Lung microvascular endothelial cell (primary cell): Measurements from ENCODE around the gene NIM1K. TPM values are rescaled to one million over a fixed set of nuclear protein-coding genes. Genes with fewer than 3 reads are reported as not detected.
"Not testable (repeated sequence)": the region's sequence is repeated elsewhere in the genome, so short reads cannot be mapped to it uniquely, and the experiment has no call there.

Experiments used
- DNase-seq, 2 donors: peaks; one replicate each; pipeline versions ENCODE4 v3.0.0 to v3.0.0-alpha.2; 2010; ENCODE audit warnings: low read depth in 2 of 2
- total RNA-seq: library from RNA; depleted of rRNA; stranded (reverse); fragments of >200 nt; gene quantifications from 2 replicates; pipeline ENCODE4 v1.2.1, GENCODE V29; 2014

Gene NIM1K
- under 0.01 TPM in 1 of 2 replicates, not detected in the other for total RNA-seq

GRCh38 chr5:43191740-43192557 is at the start of gene NIM1K:
Gene NIM1K (plus strand): TSS chr5:43192225. CDS start chr5:43245776, 53,551 bp downstream.
- peak in 1 of 2 donors; percentile 26 for DNase-seq

DNA sequence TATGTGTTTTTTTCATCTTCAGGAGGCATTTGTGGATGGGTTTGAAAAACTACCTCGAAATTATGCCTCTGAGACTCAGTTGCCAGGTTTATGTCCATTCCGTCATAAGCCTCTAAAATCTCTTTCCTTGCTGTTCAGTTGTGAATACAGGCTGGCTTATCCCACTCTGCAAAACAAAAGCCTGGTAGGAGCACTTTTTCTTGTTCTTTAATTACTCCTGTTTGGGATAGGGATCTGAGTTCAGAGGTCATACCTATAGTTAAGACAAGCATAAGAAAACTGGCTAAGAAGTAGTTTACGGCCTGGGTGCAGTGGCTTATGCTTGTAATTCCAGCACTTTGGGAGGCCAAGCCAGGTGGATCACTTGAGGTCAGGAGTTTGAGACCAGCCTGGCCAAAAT is 47.0 kb upstream of the NIM1K start:
- no peak for DNase-seq

DNA sequence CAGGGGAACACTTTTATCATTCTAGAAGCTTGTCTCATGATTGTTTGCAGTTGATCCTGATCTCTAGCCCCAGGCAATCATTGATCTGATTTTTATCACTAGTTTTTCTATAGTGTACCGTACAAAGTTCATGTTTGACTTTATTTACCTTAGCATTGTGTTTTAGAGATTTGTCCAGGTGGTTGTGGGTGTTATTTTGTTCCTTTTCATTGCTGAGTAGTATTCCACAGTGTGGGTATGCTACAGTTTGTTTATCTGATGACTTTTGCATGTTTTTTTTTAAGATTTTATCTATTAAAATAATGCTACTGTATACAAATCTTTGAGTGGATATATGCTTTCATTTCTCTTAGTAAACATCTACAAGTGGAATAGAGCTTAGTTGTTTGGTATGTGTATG is 45.1 kb upstream of the NIM1K start:
- no peak for DNase-seq

DNA sequence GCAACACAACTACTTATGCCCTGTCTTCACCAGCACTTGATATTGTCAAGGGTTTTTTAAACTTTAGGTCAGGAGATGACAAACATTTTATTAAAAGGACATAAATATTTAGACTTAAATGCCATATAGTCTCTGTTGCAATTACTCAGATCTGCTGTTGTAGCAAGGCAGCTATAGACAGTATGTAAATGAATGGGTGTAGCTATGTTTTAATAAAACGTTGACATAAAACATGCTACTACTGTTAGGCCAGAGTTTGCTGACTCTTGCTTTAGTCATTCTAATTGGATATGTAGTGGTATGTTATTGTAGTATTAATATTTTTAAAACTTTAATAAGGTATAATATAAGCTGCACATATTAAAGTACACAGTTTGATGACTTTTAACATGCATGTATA is 43.6 kb upstream of the NIM1K start:
- DNase-seq, result no peak

DNA sequence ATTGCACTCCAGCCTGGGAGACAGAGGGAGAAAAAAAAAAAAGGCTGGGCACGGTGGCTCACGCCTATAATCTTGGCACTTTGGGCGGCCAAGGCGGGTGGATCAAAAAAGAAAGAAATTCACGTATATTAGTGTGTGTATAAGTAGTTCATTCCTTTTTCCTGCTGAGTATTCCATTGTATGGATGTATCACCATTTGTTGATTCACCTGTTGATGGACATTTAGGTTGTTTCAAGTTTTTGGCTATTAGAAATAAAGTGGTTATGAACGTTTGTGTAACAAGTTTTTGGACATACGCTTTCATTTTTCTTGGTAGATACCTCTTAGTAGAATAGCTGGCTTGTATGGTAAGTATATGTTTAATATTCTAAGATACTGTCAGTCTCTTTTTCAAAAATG is 42.8 kb upstream of the NIM1K start:
- no peak for DNase-seq

DNA sequence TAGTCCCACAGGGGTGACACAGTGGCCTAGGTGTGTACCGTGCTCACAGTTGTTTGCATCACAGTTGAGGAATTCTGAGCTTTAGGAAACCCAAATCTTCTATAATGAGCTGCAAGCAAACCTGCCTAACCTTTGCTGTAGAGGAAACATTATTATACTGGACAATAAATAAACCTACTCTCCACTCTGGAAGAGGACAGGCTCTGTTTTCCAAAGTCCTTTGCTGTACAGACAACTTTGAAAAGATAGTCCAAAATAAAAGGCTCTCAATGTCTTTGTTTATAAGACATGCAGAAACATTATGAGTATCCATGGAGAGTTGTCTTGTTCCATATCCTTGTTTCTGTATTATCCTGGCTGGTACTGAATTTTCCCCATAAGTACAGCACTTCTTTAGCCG is 42.0 kb upstream of the NIM1K start:
- DNase-seq, result no peak

DNA sequence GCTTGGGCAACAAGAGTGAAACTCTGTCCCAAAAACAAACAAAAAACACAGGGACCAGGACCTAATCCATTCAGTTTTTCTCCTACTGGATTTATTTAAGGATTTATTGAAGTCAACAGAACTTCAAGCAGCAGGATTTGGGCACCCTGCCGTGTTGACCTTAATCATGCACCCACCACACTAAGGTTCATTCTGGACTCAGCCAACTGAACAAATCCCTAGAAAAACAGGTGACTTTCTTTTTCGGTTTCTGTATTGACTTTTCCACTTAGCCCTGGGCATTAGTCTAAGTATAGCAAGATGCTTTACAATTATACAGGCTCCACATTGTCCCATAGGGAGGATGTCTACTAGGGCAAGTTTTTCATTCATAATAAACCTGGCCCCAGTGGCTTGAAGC is 41.3 kb upstream of the NIM1K start:
- no peak for DNase-seq

DNA sequence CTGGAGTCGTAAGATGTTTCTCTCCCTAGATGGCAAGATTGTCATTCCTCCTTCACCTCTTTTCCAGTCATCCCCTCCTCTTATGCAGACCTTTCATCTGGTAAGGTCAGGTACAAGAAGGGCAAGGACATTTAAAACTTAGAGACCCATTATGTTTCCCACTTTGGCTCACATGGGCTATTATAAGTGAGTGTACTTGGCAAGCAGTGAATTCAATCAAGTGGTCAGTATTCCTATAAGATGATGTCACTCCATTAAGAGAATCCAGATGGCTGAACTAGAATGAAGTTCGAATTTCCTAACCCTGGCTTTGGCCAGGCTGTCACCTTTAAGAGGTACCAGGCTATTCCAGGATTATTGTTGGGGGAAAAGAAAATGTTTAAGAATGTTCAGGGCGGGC is 39.1 kb upstream of the NIM1K start:
- no peak for DNase-seq

DNA sequence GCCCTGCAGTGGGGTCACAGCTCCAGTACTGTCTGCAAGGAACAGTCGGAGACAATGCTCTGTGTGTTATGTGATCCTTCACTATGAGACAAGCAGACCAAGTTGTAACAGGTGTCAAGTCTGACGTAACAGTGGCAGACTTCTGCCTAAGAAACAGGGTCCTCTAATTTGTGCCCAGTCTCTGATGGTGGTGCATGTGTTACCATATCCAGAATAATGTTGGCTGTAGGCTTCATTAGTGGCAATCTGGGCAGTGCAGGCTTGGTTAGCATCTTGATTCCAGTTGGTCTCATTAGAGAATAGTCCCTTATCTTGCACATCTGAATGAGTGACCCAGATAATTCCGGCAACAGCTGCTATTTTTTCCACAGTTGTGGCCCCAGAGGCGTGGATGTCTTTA is 37.6 kb upstream of the NIM1K start:
- no peak for DNase-seq

DNA sequence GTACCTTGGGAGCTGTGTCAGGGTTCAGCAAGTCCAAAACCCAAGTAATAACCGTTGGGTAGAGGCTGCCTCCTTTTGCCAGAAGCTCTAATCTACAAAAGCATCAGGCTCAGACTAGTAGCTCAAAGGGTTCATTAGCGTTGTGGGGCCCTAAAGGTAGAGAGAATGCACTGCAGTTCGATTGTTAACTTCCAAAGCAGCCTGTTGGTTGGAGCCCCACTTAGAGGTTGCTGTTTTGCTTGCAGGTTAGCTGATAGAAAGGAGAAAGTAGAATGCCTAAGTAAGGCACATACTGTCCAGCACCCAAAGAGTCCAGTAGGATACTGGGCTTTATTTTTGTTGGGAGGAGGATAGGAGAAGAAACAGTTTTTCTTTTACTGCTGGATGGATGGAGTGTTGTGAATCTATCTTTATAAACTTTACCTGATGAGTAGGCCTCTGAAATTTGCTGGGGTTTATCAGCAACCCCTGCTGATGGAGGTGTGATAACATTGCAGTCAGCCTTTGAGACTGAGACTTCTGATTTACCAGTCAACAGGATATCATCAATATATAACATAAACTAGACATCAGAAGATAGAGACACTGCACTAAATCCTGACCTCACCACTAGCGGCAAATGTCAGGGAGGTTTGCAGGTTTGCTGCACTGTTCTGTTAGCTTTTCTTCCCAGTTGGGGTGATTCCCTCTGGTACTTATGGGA is 36.5 kb upstream of the NIM1K start:
- no peak for DNase-seq

- DNase-seq, result peak in 1 of 2 donors; percentile 53
Observed at GRCh38 chr5:43156388-43156787, 35.6 kb upstream of the NIM1K start.

GRCh38 chr5:43157068-43157467 is 35.0 kb upstream of the NIM1K start:
- DNase-seq, result no peak

DNA sequence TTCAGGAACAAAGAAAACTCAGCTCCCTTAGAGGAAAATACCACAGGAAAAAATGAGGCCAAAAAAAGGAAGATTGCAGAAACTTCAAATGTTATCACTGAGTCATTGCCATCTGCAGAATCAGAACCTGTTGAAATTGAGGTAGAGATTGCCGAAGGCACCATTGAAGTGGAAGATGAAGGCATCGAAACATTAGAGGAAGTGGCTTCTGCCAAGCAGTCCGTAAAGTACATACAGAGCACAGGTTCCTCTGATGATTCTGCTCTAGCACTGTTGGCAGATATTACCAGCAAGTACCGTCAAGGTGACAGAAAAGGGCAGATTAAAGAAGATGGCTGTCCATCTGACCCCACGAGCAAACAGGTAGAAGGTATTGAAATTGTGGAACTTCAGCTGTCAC is 30.8 kb upstream of the NIM1K start:
- no peak for DNase-seq

- DNase-seq, result not testable (repeated sequence)
Observed at GRCh38 chr5:43164801-43165200, 27.2 kb upstream of the NIM1K start.

DNA sequence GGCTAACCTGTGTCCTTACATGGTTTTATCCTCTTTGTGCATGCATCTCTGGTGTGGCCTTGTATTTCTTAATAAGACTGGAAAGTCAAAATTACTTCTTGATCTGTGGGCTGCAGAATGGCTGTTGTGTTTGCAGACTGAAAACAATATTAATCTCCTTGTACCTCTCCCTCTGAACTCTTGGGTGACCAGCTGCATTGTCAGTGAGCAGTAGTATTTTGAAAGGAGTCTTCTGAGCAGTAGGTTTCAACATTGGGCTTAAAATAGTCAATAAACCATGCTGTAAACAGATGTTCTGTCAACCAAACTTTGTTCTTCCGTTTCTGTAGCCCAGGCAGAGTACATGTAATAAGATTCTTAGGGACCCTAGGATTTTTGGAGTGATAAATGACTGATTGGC is 26.7 kb upstream of the NIM1K start:
- DNase-seq, result no peak

- DNase-seq, result peak; percentile 21 to 26
Observed at GRCh38 chr5:43168175-43168574, 23.9 kb upstream of the NIM1K start.

DNA sequence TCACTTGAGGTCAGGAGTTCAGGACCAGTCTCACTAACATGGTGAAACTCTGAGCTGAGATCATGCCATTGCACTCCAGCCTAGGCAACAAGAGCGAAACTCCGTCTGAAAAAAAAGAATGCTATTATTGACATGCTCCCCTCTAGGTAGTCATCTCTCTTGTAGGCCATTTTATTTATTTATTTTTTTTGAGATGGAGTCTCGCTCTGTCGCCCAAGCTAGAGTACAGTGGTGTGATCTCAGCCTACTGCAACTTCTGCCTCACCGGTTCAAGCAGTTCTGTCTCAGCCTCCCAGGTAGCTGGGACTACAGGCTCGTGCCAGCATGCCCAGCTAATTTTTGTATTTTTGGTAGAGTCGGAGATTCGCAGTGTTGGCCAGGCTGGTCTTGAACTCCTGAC is 20.6 kb upstream of the NIM1K start:
- DNase-seq, result no peak

DNA sequence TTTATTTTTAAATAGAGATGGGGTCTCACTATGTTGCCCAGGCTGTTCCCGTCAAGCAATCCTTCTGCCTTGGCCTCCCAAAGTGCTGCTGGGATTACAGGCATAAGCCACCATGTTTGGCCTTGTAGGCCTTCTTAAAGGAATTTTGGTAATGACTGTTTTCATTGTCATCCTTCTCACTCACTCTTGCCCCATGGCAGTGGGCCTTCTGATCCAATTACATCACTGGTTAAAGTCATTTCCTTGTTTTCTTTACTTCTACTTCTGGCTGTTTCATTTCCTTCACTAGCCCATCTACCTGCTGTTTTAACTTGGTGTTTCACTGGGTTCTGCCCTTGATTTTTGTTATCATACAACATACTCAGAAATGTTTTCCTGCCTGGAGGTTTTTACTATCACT is 20.1 kb upstream of the NIM1K start:
- peak in 1 of 2 donors; percentile 19 for DNase-seq

DNA sequence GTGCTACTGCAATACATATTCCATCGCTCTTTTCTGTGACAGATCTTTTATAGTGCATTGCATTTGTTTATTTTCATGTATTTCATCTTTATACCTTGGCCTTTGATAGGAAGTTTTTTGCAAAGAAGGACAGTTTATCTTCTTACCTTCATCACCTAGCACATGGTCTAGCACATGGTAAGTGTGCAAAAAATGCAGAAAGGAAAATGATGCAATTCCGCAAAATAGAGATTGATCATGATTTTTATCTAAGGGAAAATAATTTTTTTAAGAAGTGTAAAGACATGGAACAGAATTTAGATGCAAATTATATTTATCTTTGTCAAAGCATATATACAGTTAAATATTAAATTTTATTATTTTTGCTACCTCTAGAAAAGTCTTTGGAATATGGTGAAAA is 19.2 kb upstream of the NIM1K start:
- DNase-seq, result no peak

GRCh38 chr5:43174586-43174985 is 17.4 kb upstream of the NIM1K start:
- DNase-seq, result no peak

DNA sequence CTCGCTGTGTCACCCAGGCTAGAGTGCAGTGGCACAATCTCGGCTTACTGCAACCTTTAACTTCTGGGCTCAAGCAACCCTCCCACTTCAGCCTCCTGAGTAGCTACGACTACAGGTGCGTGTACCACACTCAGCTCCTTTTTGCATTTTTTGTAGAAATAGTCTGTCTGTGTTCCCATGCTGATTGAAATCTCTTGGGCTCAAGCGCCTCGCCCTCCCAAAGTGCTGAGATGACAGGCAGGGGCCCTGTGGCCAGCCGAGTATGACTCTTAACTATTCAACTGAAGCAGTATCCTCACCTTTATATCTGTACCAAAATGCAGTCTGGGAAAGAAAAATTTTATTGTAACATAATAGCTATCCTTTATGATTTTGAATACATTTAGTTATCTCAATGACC is 12.2 kb upstream of the NIM1K start:
- no peak for DNase-seq

- DNase-seq, result no peak
Observed at GRCh38 chr5:43182421-43182820, 9.6 kb upstream of the NIM1K start.

DNA sequence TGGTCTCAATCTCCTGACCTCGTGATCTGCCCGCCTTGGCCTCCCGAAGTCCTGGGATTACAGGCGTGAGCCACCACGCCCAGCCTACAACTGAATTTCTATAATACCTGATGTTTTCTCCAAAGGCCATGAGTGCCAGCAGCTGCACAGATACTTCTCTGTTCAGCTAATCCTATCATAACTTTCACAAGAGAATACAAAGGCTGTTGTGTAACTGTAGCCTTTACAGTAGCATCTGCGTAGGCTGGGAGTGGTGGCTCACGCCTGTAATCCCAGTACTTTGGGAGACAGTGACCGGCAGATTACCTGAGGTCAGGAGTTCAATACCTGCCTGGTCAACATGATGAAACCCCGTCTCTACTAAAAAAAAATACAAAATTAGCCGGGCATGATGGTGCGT is 8.9 kb upstream of the NIM1K start:
- not testable (repeated sequence) for DNase-seq
